Mesodermal cell (in vitro differentiated cells): Measurements from ENCODE around the gene REXO4.
"Not testable (repeated sequence)": the region's sequence is repeated elsewhere in the genome, so short reads cannot be mapped to it uniquely, and the experiment has no call there.

Experiments used
- H3K27ac ChIP-seq: 2 replicates; pipeline ENCODE4 v1.7.0; 2013; ENCODE audit warnings: mild to moderate bottlenecking, low read depth, low read length, moderate library complexity; ENCODE audit not compliant: severe bottlenecking
- H3K36me3 ChIP-seq: 2 replicates; pipeline ENCODE4 v1.7.1; 2013; ENCODE audit warnings: mild to moderate bottlenecking, low read length, moderate library complexity; ENCODE audit not compliant: control insufficient read depth, insufficient read depth
- H3K4me1 ChIP-seq: one replicate; pipeline ENCODE4 v1.7.1; 2013; ENCODE audit warnings: mild to moderate bottlenecking, low read length; ENCODE audit not compliant: insufficient read depth, control insufficient read depth, poor library complexity, severe bottlenecking
- H3K4me3 ChIP-seq: 2 replicates; pipeline ENCODE4 v1.7.0; 2013; ENCODE audit warnings: low read length, control low read depth, mild to moderate bottlenecking; ENCODE audit not compliant: insufficient read depth, poor library complexity, severe bottlenecking; ENCODE audit errors: extremely low read depth
- H3K9me3 ChIP-seq: 2 replicates; pipeline ENCODE4 v1.7.1; 2013; ENCODE audit warnings: mild to moderate bottlenecking, low read length, moderate library complexity; ENCODE audit not compliant: control insufficient read depth
- WGBS, 2 experiments: methylation state at CpG; one replicate each; pipeline ENCODE4 v1.1.5; 2013; ENCODE audit warnings: missing lambda C conversion rate in 2 of 2; ENCODE audit not compliant: insufficient coverage in 2 of 2; 5-methylcytosine and 5-hydroxymethylcytosine counted together

Gene REXO4

DNA sequence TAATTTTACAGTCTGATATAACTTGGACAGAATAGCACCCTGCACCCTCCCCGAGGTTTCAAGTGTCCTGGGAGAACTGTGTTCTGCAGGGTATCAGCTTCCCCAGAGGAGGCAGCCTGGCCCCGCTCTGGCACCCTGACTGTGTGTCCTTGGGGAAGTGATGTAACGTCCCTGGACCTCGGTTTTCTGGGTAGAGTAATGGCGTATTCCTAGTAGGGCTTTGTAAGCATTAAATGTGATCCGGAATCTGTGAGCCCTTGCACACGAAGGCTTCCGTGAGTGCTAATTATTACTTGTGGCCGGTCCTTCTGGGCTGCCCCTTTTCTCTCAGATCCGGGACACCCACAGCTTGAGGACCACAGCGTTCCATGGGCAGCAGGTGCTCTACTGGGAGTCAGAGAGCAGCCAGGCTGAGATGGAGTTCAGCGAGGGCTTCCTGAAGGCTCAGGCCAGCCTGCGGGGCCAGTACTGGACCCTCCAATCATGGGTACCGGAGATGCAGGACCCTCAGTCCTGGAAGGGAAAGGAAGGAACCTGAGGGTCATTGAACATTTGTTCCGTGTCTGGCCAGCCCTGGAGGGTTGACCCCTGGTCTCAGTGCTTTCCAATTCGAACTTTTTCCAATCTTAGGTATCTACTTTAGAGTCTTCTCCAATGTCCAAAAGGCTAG lies 41.0 kb upstream of the REXO4 start:
- Histone ChIP-seq H3K27ac (no peak overlapping the region), H3K4me1 (peaks cover 4% of the 10 kb centered on the region), H3K9me3 (no peaks in the 10 kb centered on the region), H3K36me3 (no peaks in the 10 kb centered on the region), H3K4me3 (peak overlapping the region; percentile 65)
- WGBS, 2 experiments, result 60 to 76% methylated on average over 11 to 13 of the region's 16 CpGs

DNA sequence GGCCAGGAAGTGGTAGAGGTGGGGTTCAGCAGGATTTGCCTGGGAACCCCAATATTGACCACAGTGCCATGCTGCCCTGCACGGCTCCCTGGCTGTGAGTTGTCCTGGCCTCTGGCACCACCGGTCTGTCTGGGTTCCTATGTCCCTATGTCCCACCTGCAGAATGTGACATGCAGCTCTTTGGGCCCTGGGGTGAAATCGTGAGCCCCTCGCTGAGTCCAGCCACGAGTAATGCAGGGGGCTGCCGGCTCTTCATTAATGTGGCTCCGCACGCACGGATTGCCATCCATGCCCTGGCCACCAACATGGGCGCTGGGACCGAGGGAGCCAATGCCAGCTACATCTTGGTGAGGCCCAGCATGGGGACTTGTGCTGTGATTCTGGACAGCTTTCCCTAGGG lies 39.9 kb upstream of the REXO4 start:
- 93 to 96% methylated on average over 10 to 11 of the region's 11 CpGs for WGBS, 2 experiments
- H3K27ac ChIP-seq, result no peak overlapping the region
- no peak overlapping the region for H3K4me3 ChIP-seq
- H3K4me1 ChIP-seq, result peaks cover 4% of the 10 kb centered on the region
- H3K36me3 ChIP-seq, result no peaks in the 10 kb centered on the region
- no peaks in the 10 kb centered on the region for H3K9me3 ChIP-seq

DNA sequence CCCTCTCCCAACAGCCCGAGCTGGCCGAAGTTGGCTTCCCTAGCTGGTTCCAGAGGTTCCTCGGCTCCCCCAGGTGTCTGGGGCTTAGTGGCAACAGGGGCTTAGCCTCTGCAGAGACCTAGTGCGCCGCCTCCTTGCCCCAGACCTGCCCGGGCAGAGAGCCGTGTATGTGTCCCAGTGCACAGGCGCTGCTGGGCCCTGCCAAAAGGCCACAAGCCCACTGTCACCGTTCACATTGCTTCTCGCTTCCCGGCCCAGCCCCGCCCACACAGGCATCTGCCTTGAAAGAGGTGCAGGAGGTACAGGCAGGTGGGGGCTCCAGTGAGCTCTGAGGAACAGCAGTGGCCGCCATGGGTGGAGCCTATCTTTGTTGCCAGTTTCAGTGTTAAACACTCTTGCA lies 39.4 kb upstream of the REXO4 start:
- WGBS, 2 experiments, result 83 to 92% methylated on average over 13 of the region's 13 CpGs
- no peak overlapping the region for H3K27ac ChIP-seq
- no peaks in the 10 kb centered on the region for H3K36me3 ChIP-seq
- H3K9me3 ChIP-seq, result no peaks in the 10 kb centered on the region
- no peak overlapping the region for H3K4me3 ChIP-seq
- peaks cover 4% of the 10 kb centered on the region for H3K4me1 ChIP-seq

DNA sequence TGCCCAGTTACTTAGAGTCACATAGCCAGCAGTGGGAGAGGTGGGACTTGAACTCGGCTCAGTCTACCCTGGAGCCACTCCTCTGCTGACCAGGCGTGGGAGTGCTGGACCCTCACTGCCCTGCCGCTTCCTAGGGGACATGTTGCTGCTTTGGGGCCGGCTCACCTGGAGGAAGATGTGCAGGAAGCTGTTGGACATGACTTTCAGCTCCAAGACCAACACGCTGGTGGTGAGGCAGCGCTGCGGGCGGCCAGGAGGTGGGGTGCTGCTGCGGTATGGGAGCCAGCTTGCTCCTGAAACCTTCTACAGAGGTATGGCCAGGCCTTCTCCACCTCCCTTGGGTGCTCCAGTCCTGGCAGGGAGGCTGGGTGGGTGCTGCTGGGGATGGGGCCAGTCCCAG lies 38.6 kb upstream of the REXO4 start:
- H3K4me1 ChIP-seq, result peaks cover 4% of the 10 kb centered on the region
- H3K4me3 ChIP-seq, result no peak overlapping the region
- H3K9me3 ChIP-seq, result no peaks in the 10 kb centered on the region
- WGBS, 2 experiments, result 90 to 96% methylated on average over 4 to 9 of the region's 9 CpGs
- no peak overlapping the region for H3K27ac ChIP-seq
- no peaks in the 10 kb centered on the region for H3K36me3 ChIP-seq

DNA sequence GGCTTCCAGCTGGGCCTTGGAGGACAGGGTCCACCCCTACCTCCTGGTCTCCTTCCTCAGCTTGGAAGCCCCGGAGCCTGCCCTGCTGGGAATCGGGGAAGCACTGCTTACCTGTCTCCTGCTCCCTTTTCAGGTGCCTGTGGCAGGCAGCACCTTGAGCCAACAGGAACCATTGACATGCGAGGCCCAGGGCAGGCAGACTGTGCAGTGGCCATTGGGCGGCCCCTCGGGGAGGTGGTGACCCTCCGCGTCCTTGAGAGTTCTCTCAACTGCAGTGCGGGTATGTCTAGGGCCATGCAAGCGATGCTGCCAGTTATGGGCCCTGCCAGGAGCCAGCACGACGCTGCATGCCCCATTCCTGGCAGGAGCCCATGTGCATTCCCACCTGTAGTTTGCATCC lies 38.1 kb upstream of the REXO4 start:
- Histone ChIP-seq H3K36me3 (no peaks in the 10 kb centered on the region), H3K27ac (no peak overlapping the region), H3K4me3 (no peak overlapping the region), H3K4me1 (peaks cover 4% of the 10 kb centered on the region), H3K9me3 (no peaks in the 10 kb centered on the region)
- WGBS, 2 experiments, result 94 to 96% methylated on average over 11 of the region's 11 CpGs

DNA sequence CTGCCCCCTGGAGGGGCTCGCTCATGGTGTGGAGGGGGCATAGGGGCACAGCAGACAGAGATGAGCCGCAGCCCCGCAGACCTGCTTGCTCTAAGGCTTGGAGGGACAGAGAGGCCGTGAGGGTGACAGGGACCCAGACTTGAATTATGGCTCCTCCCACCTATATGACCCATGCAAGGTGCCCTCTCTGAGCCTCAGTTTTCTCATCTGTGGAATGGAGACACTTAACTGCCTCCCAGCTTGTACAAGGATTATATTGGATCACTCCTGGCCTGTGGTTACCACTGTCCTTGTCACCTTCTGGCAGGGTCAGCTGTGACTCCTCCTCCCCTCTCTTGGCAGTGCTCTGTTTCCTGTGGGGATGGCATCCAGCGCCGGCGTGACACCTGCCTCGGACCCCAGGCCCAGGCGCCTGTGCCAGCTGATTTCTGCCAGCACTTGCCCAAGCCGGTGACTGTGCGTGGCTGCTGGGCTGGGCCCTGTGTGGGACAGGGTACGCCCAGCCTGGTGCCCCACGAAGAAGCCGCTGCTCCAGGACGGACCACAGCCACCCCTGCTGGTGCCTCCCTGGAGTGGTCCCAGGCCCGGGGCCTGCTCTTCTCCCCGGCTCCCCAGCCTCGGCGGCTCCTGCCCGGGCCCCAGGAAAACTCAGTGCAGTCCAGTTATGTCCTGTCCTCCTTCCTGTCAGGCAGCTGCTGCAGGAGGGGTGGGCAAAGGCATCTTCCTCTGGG lies 37.3 kb upstream of the REXO4 start:
- Histone ChIP-seq H3K4me1 (no peaks in the 10 kb centered on the region), H3K9me3 (no peaks in the 10 kb centered on the region), H3K36me3 (no peaks in the 10 kb centered on the region), H3K27ac (no peak overlapping the region), H3K4me3 (no peak overlapping the region)
- 94 to 97% methylated on average over 17 to 20 of the region's 20 CpGs for WGBS, 2 experiments

DNA sequence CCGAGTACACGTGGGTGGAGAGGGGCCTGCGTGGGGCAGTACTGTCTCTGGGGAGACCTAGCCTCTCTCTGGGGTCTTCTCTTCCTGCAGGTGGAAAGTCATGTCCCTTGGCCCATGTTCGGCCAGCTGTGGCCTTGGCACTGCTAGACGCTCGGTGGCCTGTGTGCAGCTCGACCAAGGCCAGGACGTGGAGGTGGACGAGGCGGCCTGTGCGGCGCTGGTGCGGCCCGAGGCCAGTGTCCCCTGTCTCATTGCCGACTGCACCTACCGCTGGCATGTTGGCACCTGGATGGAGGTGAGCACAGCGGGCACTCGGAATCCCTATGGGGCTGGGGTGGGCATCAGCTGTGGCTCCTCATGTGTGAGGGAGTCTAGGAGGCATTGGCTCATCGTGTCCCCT lies 36.5 kb upstream of the REXO4 start:
- no peaks in the 10 kb centered on the region for H3K4me1 ChIP-seq
- no peak overlapping the region for H3K4me3 ChIP-seq
- no peak overlapping the region for H3K27ac ChIP-seq
- no peaks in the 10 kb centered on the region for H3K9me3 ChIP-seq
- WGBS, 2 experiments, result 92 to 93% methylated on average over 18 to 19 of the region's 19 CpGs
- H3K36me3 ChIP-seq, result no peaks in the 10 kb centered on the region

DNA sequence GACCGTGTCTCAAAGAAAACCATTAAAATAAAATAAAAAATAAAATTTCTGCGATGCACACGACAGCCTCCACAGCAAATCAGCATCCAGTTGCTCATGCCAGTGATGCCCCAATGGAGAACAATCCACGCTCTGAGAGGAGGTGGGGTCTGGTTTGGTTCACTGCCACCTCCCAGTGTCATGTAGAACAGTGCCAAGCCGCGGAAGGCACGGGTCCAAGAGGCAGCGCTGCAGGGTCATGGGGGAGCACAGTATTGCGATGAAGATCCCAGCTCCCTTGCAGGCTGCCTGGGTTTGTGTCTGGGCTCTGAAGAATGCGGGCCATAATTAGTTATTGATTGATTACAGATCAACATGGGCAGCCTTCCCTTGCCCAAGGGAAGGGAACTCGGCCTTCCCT lies 35.8 kb upstream of the REXO4 start:
- Histone ChIP-seq H3K27ac (no peak overlapping the region), H3K4me1 (no peaks in the 10 kb centered on the region), H3K36me3 (no peaks in the 10 kb centered on the region), H3K4me3 (no peak overlapping the region), H3K9me3 (no peaks in the 10 kb centered on the region)
- 95% methylated on average over 7 to 9 of the region's 11 CpGs for WGBS, 2 experiments

DNA sequence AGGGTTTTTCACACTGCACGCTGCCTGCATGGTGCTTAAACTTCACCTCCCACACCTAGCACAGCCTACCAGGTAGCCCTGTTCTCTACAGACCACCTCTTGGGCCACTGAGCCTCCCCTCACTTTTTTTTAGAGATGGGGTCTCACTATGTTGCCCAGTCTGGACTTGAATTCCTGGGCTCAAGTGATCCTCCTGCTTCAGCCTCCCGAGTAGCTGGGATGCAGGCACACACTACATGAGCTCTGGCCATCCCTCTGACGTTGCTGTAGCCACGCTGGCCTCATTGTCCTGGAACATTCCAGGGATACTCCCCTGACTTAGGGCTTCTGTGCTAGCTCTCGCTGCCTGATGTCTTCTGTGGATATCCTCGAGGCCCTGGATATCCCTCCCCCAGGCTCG lies 34.8 kb upstream of the REXO4 start:
- H3K36me3 ChIP-seq, result no peaks in the 10 kb centered on the region
- no peak overlapping the region for H3K4me3 ChIP-seq
- no peaks in the 10 kb centered on the region for H3K4me1 ChIP-seq
- no peak overlapping the region for H3K27ac ChIP-seq
- WGBS, 2 experiments, result 83 to 89% methylated on average over 7 of the region's 7 CpGs
- H3K9me3 ChIP-seq, result no peaks in the 10 kb centered on the region

DNA sequence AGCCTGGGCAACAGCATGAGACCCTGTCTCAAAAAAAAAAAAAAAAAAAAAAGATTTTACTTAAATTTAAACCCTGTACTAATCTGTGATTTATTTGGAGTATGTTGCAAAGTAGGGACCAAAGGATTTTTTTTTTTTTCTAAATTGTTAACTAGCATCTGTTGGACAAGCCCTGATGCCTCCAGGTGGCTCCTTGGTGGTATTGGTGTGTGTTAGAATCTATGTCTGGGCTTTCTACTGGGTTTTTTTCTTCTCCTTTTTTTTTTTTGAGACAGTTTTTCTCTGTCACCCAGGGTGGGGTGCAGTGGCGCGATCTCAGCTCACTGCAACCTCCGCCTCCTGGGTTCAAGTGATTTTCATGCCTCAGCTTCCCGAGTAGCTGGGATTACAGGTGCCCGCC lies 34.1 kb upstream of the REXO4 start:
- 92 to 94% methylated on average over 5 of the region's 5 CpGs for WGBS, 2 experiments
- not testable (repeated sequence) for H3K4me3 ChIP-seq, H3K36me3 ChIP-seq, H3K4me1 ChIP-seq, H3K9me3 ChIP-seq, H3K27ac ChIP-seq

DNA sequence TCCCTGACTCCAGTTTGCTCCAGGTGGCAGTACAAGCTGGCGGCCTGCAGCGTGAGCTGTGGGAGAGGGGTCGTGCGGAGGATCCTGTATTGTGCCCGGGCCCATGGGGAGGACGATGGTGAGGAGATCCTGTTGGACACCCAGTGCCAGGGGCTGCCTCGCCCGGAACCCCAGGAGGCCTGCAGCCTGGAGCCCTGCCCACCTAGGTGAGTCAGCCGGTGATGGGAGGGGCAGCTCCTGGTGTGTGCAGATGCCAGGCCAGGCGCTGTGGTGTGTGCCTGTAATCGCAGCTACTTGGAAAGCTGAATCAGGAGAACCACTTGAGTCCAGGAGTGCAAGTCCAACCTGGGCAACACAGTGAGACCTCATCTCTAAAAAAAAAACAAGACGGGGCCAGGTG lies 31.9 kb upstream of the REXO4 start:
- Histone ChIP-seq H3K9me3 (no peaks in the 10 kb centered on the region), H3K4me1 (no peaks in the 10 kb centered on the region), H3K36me3 (no peaks in the 10 kb centered on the region), H3K27ac (no peak overlapping the region), H3K4me3 (no peak overlapping the region)
- WGBS, 2 experiments, result 90 to 92% methylated on average over 12 of the region's 12 CpGs
